Fibroblast of the aortic adventitia (primary cell): ENCODE results near the gene SHKBP1. TPM values are rescaled to one million over a fixed set of nuclear protein-coding genes. Genes with fewer than 3 reads are reported as not detected.
"Not testable (repeated sequence)": the region's sequence is repeated elsewhere in the genome, so short reads cannot be mapped to it uniquely, and the experiment has no call there.

ENCODE experiments used
- DNase-seq: peaks from one replicate; pipeline ENCODE4 v3.0.0-alpha.2; 2010; ENCODE audit warnings: low read depth
- H3K4me3 ChIP-seq: 2 replicates; pipeline ENCODE4 v1.5.1; 2011; ENCODE audit warnings: low read depth, mild to moderate bottlenecking, control low read depth, low read length, moderate library complexity
- total RNA-seq: library from RNA; depleted of rRNA; stranded (reverse); fragments of >200 nt; gene quantifications from 2 replicates; pipeline ENCODE4 v1.2.3, GENCODE V29; 2012; ENCODE audit warnings: low replicate concordance
- TF ChIP-seq, protein P1 (sequence below): IDR thresholded peaks from 2 replicates; pipeline ENCODE4 v1.5.1; 2011; ENCODE audit warnings: mild to moderate bottlenecking, low read length, control low read depth, inconsistent platforms; ENCODE audit not compliant: insufficient read depth

The SHKBP1 gene
- total RNA-seq, 1 donor: 24.9 TPM

DNA sequence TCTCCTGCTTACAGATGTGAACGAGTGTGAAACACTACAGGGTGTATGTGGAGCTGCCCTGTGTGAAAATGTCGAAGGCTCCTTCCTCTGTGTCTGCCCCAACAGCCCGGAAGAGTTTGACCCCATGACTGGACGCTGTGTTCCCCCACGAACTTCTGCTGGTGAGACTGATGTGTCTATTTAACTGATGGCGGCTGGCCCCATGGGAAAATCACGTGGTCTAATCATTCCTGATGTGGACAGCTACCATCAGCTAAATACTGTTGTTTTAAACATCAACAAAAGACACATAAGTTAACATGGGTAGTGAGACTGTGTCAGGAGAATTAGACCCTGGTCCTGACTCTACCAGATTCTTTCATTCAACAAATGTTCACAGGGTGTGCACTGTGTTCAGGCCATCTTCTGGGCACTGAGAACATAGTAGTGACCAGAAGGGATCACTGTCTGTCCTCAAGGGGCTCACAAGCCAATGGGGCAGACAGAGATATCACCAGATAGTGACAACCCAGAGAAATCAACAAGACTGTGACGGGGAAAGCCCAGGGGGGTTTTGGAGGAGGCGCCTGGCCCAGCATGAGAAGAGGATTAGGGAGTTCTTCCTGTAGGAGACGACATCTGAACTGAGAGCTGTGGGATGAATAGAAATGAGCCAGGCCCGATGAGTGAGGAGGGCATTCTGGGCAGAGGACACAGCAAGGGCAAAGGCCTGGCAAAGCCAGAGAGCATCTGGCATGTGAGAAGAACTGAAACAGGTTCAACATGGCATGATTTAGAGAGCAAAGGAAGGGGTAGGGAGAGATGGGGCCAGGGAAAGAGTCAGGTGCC lies 42.9 kb downstream of the SHKBP1 start:
- no peak for DNase-seq
- TF ChIP-seq, protein P1, sequence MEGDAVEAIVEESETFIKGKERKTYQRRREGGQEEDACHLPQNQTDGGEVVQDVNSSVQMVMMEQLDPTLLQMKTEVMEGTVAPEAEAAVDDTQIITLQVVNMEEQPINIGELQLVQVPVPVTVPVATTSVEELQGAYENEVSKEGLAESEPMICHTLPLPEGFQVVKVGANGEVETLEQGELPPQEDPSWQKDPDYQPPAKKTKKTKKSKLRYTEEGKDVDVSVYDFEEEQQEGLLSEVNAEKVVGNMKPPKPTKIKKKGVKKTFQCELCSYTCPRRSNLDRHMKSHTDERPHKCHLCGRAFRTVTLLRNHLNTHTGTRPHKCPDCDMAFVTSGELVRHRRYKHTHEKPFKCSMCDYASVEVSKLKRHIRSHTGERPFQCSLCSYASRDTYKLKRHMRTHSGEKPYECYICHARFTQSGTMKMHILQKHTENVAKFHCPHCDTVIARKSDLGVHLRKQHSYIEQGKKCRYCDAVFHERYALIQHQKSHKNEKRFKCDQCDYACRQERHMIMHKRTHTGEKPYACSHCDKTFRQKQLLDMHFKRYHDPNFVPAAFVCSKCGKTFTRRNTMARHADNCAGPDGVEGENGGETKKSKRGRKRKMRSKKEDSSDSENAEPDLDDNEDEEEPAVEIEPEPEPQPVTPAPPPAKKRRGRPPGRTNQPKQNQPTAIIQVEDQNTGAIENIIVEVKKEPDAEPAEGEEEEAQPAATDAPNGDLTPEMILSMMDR: no peak

DNA sequence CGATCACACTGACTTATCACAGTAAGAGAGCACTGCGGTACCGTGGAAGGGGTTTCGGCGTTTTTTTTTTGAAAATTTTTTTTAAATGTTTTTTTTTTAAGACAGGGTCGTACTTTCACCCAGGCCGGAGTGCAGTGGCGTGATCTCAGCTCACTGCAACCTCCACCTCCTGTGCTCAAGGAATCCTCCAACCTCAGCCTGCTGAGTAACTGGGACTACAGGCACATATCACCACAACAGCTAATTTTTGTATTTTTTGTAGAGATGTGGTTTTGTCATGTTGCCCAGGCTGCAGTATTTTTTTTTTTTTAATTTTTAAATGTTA lies 43.5 kb downstream of the SHKBP1 start:
- TF ChIP-seq, protein P1: no peak
- no peak for DNase-seq
- H3K4me3 ChIP-seq: no peak overlapping the region

More for the DNA sequence above, 42.9 kb downstream of the SHKBP1 start:
- H3K4me3 ChIP-seq: no peak overlapping the region

DNA sequence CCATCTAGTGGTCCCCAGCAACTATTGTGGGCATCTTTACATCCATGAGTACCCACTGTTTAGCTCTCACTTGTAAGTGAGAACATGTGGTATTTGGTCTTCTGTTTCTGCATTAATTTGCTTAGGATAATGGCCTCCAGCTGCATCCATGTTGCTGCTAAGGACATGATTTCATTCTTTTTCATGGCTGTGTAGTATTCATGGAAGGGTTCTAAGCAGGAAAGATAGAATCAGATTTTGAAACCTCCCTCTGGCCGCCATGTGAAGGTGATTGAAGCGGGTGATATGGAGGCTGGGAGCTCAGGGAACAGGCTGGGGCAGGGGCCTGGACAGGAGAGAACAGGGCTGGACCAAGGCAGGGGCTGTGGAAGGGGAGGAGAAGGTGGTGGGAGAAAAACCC lies 44.6 kb downstream of the SHKBP1 start:
- TF ChIP-seq, protein P1: no peak
- no peak for DNase-seq
- H3K4me3 ChIP-seq: no peak overlapping the region

- H3K4me3 ChIP-seq: no peak overlapping the region
- TF ChIP-seq, protein P1: no peak
- DNase-seq: no peak
Measured at GRCh38 chr19:40621966-40622772, 45.5 kb downstream of the SHKBP1 start.

- TF ChIP-seq, protein P1: no peak
- no peak for DNase-seq
- no peak overlapping the region for H3K4me3 ChIP-seq
Measured at GRCh38 chr19:40622773-40623075, 46.1 kb downstream of the SHKBP1 start.

DNA sequence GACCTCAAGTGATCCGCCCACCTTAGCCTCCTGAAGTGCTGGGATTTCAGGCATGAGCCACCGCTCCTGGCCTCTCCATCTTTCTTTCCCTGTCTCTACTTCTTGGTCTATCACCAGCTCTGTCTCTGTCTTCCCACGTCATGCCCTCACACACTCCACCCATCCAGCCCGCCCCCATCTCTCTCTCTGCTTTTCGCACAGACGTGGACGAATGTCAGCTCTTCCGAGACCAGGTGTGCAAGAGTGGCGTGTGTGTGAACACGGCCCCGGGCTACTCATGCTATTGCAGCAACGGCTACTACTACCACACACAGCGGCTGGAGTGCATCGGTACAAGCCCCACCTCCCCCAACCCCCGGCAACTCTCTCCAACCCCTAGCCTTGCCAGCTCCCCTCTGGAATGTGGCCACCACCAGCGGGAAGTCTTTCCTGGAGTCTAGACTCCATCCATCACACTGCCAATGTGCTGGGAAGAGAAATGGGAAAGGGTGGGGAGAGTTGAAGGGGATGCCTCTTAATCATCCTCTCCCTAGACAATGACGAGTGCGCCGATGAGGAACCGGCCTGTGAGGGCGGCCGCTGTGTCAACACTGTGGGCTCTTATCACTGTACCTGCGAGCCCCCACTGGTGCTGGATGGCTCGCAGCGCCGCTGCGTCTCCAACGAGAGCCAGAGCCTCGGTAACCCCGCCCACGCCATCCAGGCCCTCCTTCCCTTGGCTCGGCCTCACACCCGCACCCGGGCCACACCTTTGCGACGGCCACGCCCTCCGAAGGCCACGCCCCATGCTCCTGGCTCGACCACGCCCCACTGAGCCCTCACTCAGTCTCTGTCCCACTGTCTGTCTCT lies 47.0 kb downstream of the SHKBP1 start:
- TF ChIP-seq, protein P1: no peak
- no peak overlapping the region for H3K4me3 ChIP-seq
- DNase-seq: peak; percentile 88

- not testable (repeated sequence) for DNase-seq, H3K4me3 ChIP-seq
Measured at GRCh38 chr19:40624369-40625153, 47.9 kb downstream of the SHKBP1 start.
